ENCODE results near the gene DIPK1A. TPM values are rescaled to one million over a fixed set of nuclear protein-coding genes. Genes with fewer than 3 reads are reported as not detected.
"Not testable (repeated sequence)": the region's sequence is repeated elsewhere in the genome, so short reads cannot be mapped to it uniquely, and the experiment has no call there.

The DIPK1A gene
- total RNA-seq, 1 donor from 2014 or later = 7.2 TPM

DNA sequence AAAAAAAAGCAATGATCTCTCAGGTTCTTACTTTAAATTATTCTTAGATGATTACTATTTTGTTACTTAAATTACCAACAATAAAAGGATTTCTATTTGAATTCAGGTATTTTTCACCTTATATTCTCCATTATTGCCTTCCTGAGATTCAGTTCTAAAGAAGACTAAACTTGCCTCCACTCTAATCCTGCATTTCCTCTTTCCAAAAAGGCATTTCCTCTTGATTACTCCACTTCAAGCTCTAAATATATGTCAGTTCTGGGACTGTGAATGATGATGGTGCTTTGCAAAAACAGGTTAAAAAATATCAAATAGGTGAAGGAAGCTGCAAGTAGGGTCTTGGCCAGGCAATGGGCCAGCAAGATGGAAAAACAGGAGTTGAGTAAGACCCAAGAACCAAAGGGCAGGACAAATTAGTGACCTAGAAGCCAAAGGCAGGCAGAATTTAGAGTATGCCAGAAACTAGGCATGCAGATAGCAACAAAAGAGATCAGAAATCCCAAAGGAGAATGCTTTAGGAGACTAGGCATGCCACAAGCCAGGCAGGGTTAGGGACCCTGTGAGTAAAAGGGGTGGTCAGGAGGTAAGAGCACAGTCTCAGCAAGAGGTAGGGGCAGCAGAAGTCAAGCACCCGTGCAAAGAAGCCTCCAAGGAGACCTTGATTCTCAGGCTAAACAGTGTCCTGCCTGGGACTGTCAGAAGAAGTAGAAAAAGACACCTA, 11.3 kb upstream of the DIPK1A start:
- no peak overlapping the region for H3K4me3 Mint-ChIP-seq (ENCODE audit: unreplicated experiment)
- no peaks in the 10 kb centered on the region for H3K4me1 Mint-ChIP-seq (ENCODE audit: low read depth, unreplicated experiment)
- H3K27ac Mint-ChIP-seq (ENCODE audit: unreplicated experiment) = no peak overlapping the region
- H3K36me3 Mint-ChIP-seq (ENCODE audit: unreplicated experiment) = no peaks in the 10 kb centered on the region
- no peak for DNase-seq
- H3K9me3 Mint-ChIP-seq (ENCODE audit: unreplicated experiment) = no peaks in the 10 kb centered on the region
- TF ChIP-seq, protein P1, sequence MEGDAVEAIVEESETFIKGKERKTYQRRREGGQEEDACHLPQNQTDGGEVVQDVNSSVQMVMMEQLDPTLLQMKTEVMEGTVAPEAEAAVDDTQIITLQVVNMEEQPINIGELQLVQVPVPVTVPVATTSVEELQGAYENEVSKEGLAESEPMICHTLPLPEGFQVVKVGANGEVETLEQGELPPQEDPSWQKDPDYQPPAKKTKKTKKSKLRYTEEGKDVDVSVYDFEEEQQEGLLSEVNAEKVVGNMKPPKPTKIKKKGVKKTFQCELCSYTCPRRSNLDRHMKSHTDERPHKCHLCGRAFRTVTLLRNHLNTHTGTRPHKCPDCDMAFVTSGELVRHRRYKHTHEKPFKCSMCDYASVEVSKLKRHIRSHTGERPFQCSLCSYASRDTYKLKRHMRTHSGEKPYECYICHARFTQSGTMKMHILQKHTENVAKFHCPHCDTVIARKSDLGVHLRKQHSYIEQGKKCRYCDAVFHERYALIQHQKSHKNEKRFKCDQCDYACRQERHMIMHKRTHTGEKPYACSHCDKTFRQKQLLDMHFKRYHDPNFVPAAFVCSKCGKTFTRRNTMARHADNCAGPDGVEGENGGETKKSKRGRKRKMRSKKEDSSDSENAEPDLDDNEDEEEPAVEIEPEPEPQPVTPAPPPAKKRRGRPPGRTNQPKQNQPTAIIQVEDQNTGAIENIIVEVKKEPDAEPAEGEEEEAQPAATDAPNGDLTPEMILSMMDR (IDR thresholded peaks at IDR 0.05; ENCODE audit: partially characterized antibody, unreplicated experiment) = no peak
- peaks cover 5% of the 10 kb centered on the region for H3K27me3 Mint-ChIP-seq (ENCODE audit: unreplicated experiment)

DNA sequence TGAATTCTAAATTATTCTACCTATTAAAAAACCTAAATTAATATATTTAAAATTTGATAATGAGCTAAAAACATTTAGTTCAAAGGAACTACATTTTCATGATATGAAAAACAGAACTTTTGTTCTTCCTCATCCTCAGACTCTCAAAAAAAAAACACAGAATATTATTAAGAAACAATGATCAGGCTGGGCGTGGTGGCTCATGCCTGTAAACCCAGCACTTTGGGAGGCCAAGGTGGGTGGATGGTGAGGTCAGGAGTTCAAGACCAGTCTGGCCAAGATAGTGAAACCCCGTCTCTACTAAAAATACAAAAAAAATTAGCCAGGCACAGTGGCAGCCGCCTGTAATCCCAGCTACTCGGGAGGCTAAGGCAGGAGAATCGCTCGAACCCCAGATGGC, 10.7 kb upstream of the DIPK1A start:
- not testable (repeated sequence) for DNase-seq; H3K27me3 Mint-ChIP-seq (ENCODE audit: unreplicated experiment)

DNA sequence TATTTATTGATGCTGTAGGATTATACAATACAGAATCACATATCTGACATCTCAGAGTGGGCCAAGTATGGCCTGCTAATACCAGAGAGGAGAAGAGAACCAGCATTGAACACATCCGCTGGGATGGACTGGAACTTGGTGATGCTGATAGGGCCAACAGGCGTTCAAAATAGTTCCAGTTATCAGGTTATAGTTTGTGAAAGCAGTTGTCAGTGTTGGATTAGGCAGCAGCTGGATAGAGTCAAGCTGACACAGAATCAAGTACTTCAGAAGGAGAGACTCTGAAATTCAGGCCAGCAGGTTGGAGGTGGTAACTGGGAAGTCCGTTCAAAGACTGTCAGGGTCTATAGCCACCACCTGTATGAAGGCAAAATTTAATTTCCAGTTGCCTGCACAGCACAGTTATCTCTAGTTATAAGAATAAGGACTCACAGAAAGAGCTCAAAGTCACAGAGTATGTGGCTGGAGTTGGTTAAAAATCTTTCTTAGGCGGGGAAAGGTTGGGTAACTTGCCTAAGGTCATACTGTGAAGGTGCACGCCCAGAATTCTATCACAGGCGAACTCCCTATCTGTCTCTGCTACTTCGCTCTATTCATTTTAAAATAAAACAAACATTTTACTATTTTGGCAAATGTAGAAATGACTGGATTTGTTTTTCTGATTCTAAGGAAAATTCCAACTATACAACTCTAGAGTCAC, 9.9 kb upstream of the DIPK1A start:
- Mint-ChIP-seq H3K9me3 (ENCODE audit: unreplicated experiment) (no peaks in the 10 kb centered on the region), H3K36me3 (ENCODE audit: unreplicated experiment) (no peaks in the 10 kb centered on the region), H3K4me1 (ENCODE audit: low read depth, unreplicated experiment) (no peaks in the 10 kb centered on the region), H3K27me3 (ENCODE audit: unreplicated experiment) (peaks cover 5% of the 10 kb centered on the region), H3K4me3 (ENCODE audit: unreplicated experiment) (no peak overlapping the region), H3K27ac (ENCODE audit: unreplicated experiment) (no peak overlapping the region)
- TF ChIP-seq, protein P1 (IDR thresholded peaks at IDR 0.05; ENCODE audit: partially characterized antibody, unreplicated experiment) = no peak
- no peak for DNase-seq

More for the DNA sequence above, 10.7 kb upstream of the DIPK1A start:
- H3K4me3 Mint-ChIP-seq (ENCODE audit: unreplicated experiment); H3K9me3 Mint-ChIP-seq (ENCODE audit: unreplicated experiment); H3K4me1 Mint-ChIP-seq (ENCODE audit: low read depth, unreplicated experiment); H3K27ac Mint-ChIP-seq (ENCODE audit: unreplicated experiment); H3K36me3 Mint-ChIP-seq (ENCODE audit: unreplicated experiment): not testable (repeated sequence)

DNA sequence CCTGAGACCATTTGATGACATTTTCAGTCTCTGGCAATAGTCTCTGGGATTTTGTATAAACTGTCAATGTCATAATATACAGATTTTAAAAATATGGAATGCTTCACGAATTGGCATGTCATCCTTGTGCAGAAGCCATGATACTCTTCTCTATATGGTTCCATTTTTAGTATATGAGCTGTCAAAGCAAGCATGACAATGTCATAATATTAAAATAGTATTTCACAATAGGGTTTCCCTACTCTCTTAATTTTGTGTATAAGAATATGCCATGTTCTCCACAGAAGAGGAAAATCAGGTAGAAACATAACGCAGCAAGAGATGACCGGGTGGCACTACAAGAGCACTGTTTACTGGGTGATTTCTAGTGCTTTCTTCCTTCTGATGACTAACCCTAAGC, 8.3 kb upstream of the DIPK1A start:
- H3K4me1 Mint-ChIP-seq (ENCODE audit: low read depth, unreplicated experiment) = no peaks in the 10 kb centered on the region
- H3K27me3 Mint-ChIP-seq (ENCODE audit: unreplicated experiment) = peaks cover 5% of the 10 kb centered on the region
- H3K27ac Mint-ChIP-seq (ENCODE audit: unreplicated experiment) = no peak overlapping the region
- TF ChIP-seq, protein P1 (IDR thresholded peaks at IDR 0.05; ENCODE audit: partially characterized antibody, unreplicated experiment) = no peak
- H3K36me3 Mint-ChIP-seq (ENCODE audit: unreplicated experiment) = no peaks in the 10 kb centered on the region
- H3K4me3 Mint-ChIP-seq (ENCODE audit: unreplicated experiment) = no peak overlapping the region
- H3K9me3 Mint-ChIP-seq (ENCODE audit: unreplicated experiment) = no peaks in the 10 kb centered on the region
- DNase-seq = no peak

DNA sequence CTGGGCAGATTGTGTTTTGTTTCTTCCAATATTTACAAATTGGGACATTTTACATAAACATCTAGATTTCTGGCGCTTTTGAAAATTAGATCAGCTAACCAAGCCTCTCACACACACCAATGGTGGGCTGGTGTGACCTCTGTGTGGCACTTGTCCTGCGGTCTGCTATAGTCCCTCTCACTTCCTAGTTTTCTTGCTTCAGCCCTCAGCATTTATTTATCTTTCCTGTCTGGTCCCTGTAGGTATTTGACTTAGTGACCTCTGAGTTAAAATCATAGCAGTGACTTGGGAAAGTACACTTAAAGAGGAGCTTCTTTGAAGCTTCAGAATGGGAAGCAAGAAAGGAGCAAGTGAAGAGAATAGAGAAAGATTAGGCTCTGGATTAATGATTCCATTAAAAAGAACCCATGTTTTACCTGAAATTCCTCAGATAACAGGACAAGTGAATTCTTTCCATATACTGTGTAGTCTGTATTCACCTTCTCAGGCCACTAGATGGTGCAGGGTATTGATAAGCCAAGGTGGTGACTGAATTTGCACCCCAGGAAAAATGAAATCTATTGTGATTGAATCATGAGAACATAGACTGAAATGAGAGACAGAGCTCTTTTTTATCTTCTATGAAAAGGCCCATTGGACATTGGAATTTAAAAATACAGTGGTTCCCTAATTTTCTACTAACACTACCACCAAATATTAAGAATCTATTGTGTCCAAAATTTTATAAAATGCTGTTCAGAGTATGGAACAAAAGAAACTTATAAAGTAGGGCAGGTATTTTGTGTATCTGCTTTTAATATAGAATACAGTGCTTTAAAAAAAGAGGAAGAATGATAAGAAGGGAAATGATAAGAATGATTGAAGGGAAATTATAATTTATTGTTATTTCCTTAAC, 7.1 kb upstream of the DIPK1A start:
- Mint-ChIP-seq H3K9me3 (ENCODE audit: unreplicated experiment) (no peaks in the 10 kb centered on the region), H3K4me1 (ENCODE audit: low read depth, unreplicated experiment) (no peaks in the 10 kb centered on the region), H3K27me3 (ENCODE audit: unreplicated experiment) (peaks cover 2% of the 10 kb centered on the region), H3K27ac (ENCODE audit: unreplicated experiment) (no peak overlapping the region), H3K36me3 (ENCODE audit: unreplicated experiment) (no peaks in the 10 kb centered on the region), H3K4me3 (ENCODE audit: unreplicated experiment) (no peak overlapping the region)
- TF ChIP-seq, protein P1 (IDR thresholded peaks at IDR 0.05; ENCODE audit: partially characterized antibody, unreplicated experiment) = peak; percentile 44
- DNase-seq = no peak
